HTERT RPE-1 (cell line): Measurements from ENCODE around the gene RTN4RL2.

Source experiments
- in situ Hi-C: fragments of 300-500 bp; cut with MboI; formaldehyde crosslinking; loops from 4 replicates; pipeline ENCODE4 v1.14.3; 2020; ENCODE audit warnings: low sequenced_read_pairs

RTN4RL2 gene

DNA sequence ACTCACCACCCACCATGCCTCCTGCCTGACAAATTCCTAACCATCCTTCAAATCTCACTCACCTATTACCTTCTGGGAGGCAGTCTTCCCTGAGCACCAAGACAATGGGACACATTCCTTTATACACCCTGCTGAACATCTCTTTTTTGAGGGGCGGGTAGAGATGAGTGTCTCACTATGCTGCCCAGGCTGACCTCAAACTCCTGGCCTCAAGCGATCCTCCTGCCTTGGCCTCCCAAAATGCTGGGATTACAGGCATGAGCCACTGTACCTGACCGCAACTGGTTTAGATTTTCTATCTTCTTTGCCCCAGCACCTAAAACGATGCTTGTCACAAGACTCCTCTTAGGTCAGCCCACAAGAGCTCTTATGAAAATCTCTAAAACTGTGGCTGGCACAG is 63.1 kb downstream of the RTN4RL2 start:
- in situ Hi-C loops = no loop called here
